Tibial nerve (tissue), 4 donors: ENCODE results near the gene ATP8A2. TPM values are rescaled to one million over a fixed set of nuclear protein-coding genes. Genes with fewer than 3 reads are reported as not detected.
"Not testable (repeated sequence)": the region's sequence is repeated elsewhere in the genome, so short reads cannot be mapped to it uniquely, and the experiment has no call there.

ENCODE experiments used
- DNase-seq, 2 donors: peaks; one replicate each; pipeline ENCODE4 v3.0.0-alpha.2; 2019; ENCODE audit warnings: low spot score in 2 of 2
- H3K27ac ChIP-seq, 4 donors: fragments of 200-600 bp; sonication (generic) in 3 of 4; one replicate each; pipeline ENCODE4 v1.5.1; 2017 to 2019; ENCODE audit warnings: mild to moderate bottlenecking in 1 of 4
- H3K27me3 ChIP-seq, 2 donors: fragments of 200-600 bp; sonication (generic) in 1 of 2; one replicate each; pipeline versions ENCODE4 v1.5.1 to v1.6.0; 2017 to 2019
- H3K36me3 ChIP-seq, 3 donors: fragments of 200-600 bp; sonication (generic); one replicate each; pipeline ENCODE4 v1.5.1; 2018 to 2019
- H3K4me1 ChIP-seq, 4 donors: fragments of 200-600 bp; sonication (generic) in 3 of 4; one replicate each; pipeline ENCODE4 v1.5.1; 2017 to 2019
- H3K4me3 ChIP-seq, 4 donors: fragments of 200-600 bp; sonication (generic) in 3 of 4; one replicate each; pipeline ENCODE4 v1.5.1; 2017 to 2019; ENCODE audit warnings: mild to moderate bottlenecking in 1 of 4, moderate library complexity in 1 of 4
- H3K9me3 ChIP-seq, 4 donors: fragments of 200-600 bp; sonication (generic) in 3 of 4; one replicate each; pipeline ENCODE4 v1.5.1; 2017 to 2019
- CTCF ChIP-seq, 5 experiments: fragments of 200-600 bp in 3 of 5; fragments of 450-650 bp in 2 of 5; sonication (generic) in 3 of 5; IDR thresholded peaks; one replicate each; pipeline ENCODE4 v1.5.1; 2016 to 2019; ENCODE audit warnings: antibody characterized with exemption in 5 of 5, mild to moderate bottlenecking in 3 of 5, moderate library complexity in 2 of 5
- EP300 ChIP-seq, 2 donors: sonication (generic); formaldehyde crosslinking; IDR thresholded peaks; one replicate each; pipeline ENCODE4 v1.6.1; 2017; ENCODE audit warnings: antibody characterized with exemption in 2 of 2, mild to moderate bottlenecking in 1 of 2
- POLR2A ChIP-seq, 2 donors: fragments of 450-650 bp; IDR thresholded peaks; one replicate each; pipeline ENCODE4 v1.6.1; 2017; ENCODE audit warnings: antibody characterized with exemption in 2 of 2, mild to moderate bottlenecking in 2 of 2, moderate library complexity in 2 of 2
- WGBS, 2 donors: methylation state at CpG; one replicate each; pipeline ENCODE4 v1.1.5; 2018; 5-methylcytosine and 5-hydroxymethylcytosine counted together
- total RNA-seq, 4 donors: library from RNA; depleted of rRNA; stranded (reverse); fragments of >200 nt; gene quantifications; one replicate each; pipeline ENCODE4 v1.1.0, GENCODE V29; 2016

The ATP8A2 gene
- total RNA-seq, 4 donors from 2014 or later = 0.30 to 1.7 (median 0.61) TPM

GRCh38 chr13:25538276-25538675 is 166.5 kb downstream of the ATP8A2 start:
- 53 to 54% methylated on average over 3 of the region's 3 CpGs for WGBS, 2 donors
- Histone ChIP-seq H3K27ac (no peak overlapping the region), H3K36me3 (no peaks in the 10 kb centered on the region), H3K4me3 (no peak overlapping the region), H3K9me3 (no peaks in the 10 kb centered on the region), H3K27me3 (no peaks in the 10 kb centered on the region), H3K4me1 (no peaks in the 10 kb centered on the region)
- no peak for TF ChIP-seq CTCF (IDR thresholded peaks at IDR 0.05)
- no peak for TF ChIP-seq POLR2A (IDR thresholded peaks at IDR 0.05)
- no peak for TF ChIP-seq EP300 (IDR thresholded peaks at IDR 0.05)
- DNase-seq = no peak

GRCh38 chr13:25541434-25542123 is 169.8 kb downstream of the ATP8A2 start:
- Histone ChIP-seq H3K4me1 (no peaks in the 10 kb centered on the region), H3K4me3 (no peak overlapping the region), H3K27ac (no peak overlapping the region), H3K36me3 (no peaks in the 10 kb centered on the region), H3K9me3 (no peaks in the 10 kb centered on the region), H3K27me3 (no peaks in the 10 kb centered on the region)
- no peak for DNase-seq
- TF ChIP-seq EP300 (IDR thresholded peaks at IDR 0.05) (no peak), CTCF (IDR thresholded peaks at IDR 0.05) (no peak), POLR2A (IDR thresholded peaks at IDR 0.05) (no peak)
- WGBS, 2 donors = 77 to 80% methylated on average over 4 of the region's 4 CpGs

GRCh38 chr13:25548991-25549390 is 177.2 kb downstream of the ATP8A2 start:
- not testable (repeated sequence) for H3K4me3 ChIP-seq, H3K9me3 ChIP-seq, H3K27ac ChIP-seq, DNase-seq, H3K27me3 ChIP-seq, H3K36me3 ChIP-seq, H3K4me1 ChIP-seq
- 93 to 96% methylated on average over 9 of the region's 9 CpGs for WGBS, 2 donors

GRCh38 chr13:25561812-25562211 is 190.0 kb downstream of the ATP8A2 start:
- Histone ChIP-seq H3K36me3 (no peaks in the 10 kb centered on the region), H3K27me3 (no peaks in the 10 kb centered on the region), H3K4me1 (no peaks in the 10 kb centered on the region), H3K27ac (no peak overlapping the region), H3K9me3 (no peaks in the 10 kb centered on the region), H3K4me3 (no peak overlapping the region)
- WGBS, 2 donors = 89 to 93% methylated on average over 7 of the region's 7 CpGs
- TF ChIP-seq CTCF (IDR thresholded peaks at IDR 0.05) (no peak), POLR2A (IDR thresholded peaks at IDR 0.05) (no peak), EP300 (IDR thresholded peaks at IDR 0.05) (no peak)
- no peak for DNase-seq

GRCh38 chr13:25570185-25570584 is 198.4 kb downstream of the ATP8A2 start:
- no peaks in the 10 kb centered on the region for H3K27me3 ChIP-seq
- TF ChIP-seq POLR2A (IDR thresholded peaks at IDR 0.05) = no peak
- TF ChIP-seq CTCF (IDR thresholded peaks at IDR 0.05) = no peak
- TF ChIP-seq EP300 (IDR thresholded peaks at IDR 0.05) = no peak
- 82 to 88% methylated on average over 14 of the region's 14 CpGs for WGBS, 2 donors
- DNase-seq = no peak
- H3K4me3 ChIP-seq = no peak overlapping the region
- H3K9me3 ChIP-seq = no peaks in the 10 kb centered on the region
- no peaks in the 10 kb centered on the region for H3K36me3 ChIP-seq
- H3K4me1 ChIP-seq = peaks cover 0 to 4% (median 0%) of the 10 kb centered on the region in 4 donors
- no peak overlapping the region for H3K27ac ChIP-seq
